LNCaP clone FGC (cell line): ENCODE results near the gene USP17L10.
"Not testable (repeated sequence)": the region's sequence is repeated elsewhere in the genome, so short reads cannot be mapped to it uniquely, and the experiment has no call there.

Experiments
- DNase-seq: peaks from one replicate; pipeline ENCODE4 v3.0.0-alpha.2; 2011; ENCODE audit warnings: low read depth
- H3K4me3 ChIP-seq: 2 replicates; pipeline ENCODE4 v1.5.1; 2011; ENCODE audit warnings: mild to moderate bottlenecking, low read depth, low read length, control low read depth

USP17L10 gene

GRCh38 chr4:9210357-9210756 lies at the start of gene USP17L10:
USP17L10 (plus strand) TSS chr4:9210657; CDS start chr4:9210657, 0 bp downstream.
- H3K4me3 ChIP-seq, DNase-seq: not testable (repeated sequence)

GRCh38 chr4:9165990-9166389 lies 44.5 kb upstream of the USP17L10 start:
- not testable (repeated sequence) for DNase-seq, H3K4me3 ChIP-seq

GRCh38 chr4:9169791-9170459 lies 40.5 kb upstream of the USP17L10 start, which contains the start of gene FAM90A26:
FAM90A26 (plus strand) TSS chr4:9170409; CDS start chr4:9173173, 2,764 bp downstream.
- not testable (repeated sequence) for H3K4me3 ChIP-seq, DNase-seq

- DNase-seq, H3K4me3 ChIP-seq: not testable (repeated sequence)
These were observed 4.2 kb downstream of the USP17L10 start for GRCh38 chr4:9214701-9215100.

GRCh38 chr4:9215105-9215504 lies 4.6 kb downstream of the USP17L10 start, which contains the start of gene USP17L11:
USP17L11 (plus strand) TSS chr4:9215405; CDS start chr4:9215405, 0 bp downstream.
- DNase-seq, H3K4me3 ChIP-seq: not testable (repeated sequence)

GRCh38 chr4:9219852-9220251 lies 9.4 kb downstream of the USP17L10 start, which contains the start of gene USP17L12:
USP17L12 (plus strand) TSS chr4:9220152; CDS start chr4:9220152, 0 bp downstream.
- H3K4me3 ChIP-seq, DNase-seq: not testable (repeated sequence)

GRCh38 chr4:9224596-9224995 lies 14.1 kb downstream of the USP17L10 start, which contains the start of gene USP17L13:
USP17L13 (plus strand) TSS chr4:9224896; CDS start chr4:9224896, 0 bp downstream.
- H3K4me3 ChIP-seq, DNase-seq: not testable (repeated sequence)

GRCh38 chr4:9230249-9230648 lies 19.8 kb downstream of the USP17L10 start:
- H3K4me3 ChIP-seq, DNase-seq: not testable (repeated sequence)

- DNase-seq, H3K4me3 ChIP-seq: not testable (repeated sequence)
These were observed 23.6 kb downstream of the USP17L10 start, which contains the start of gene USP17L15 for GRCh38 chr4:9234085-9234484. USP17L15 (plus strand) TSS chr4:9234385; CDS start chr4:9234385, 0 bp downstream.

- not testable (repeated sequence) for DNase-seq, H3K4me3 ChIP-seq
These were observed 28.0 kb downstream of the USP17L10 start for GRCh38 chr4:9238461-9238860.

GRCh38 chr4:9243579-9243978 lies 33.1 kb downstream of the USP17L10 start, which contains the start of gene USP17L17:
USP17L17 (plus strand) TSS chr4:9243879; CDS start chr4:9243879, 0 bp downstream.
- H3K4me3 ChIP-seq, DNase-seq: not testable (repeated sequence)

- DNase-seq, H3K4me3 ChIP-seq: not testable (repeated sequence)
These were observed 37.7 kb downstream of the USP17L10 start, which contains the start of gene USP17L18 for GRCh38 chr4:9247953-9248680. USP17L18 (plus strand) TSS chr4:9248630; CDS start chr4:9248630, 0 bp downstream.

- DNase-seq, H3K4me3 ChIP-seq: not testable (repeated sequence)
These were observed 42.6 kb downstream of the USP17L10 start, which contains the start of gene USP17L19 for GRCh38 chr4:9253078-9253477. USP17L19 (plus strand) TSS chr4:9253378; CDS start chr4:9253378, 0 bp downstream.

- DNase-seq, H3K4me3 ChIP-seq: not testable (repeated sequence)
These were observed 47.4 kb downstream of the USP17L10 start, which contains the start of gene USP17L20 for GRCh38 chr4:9257824-9258223. USP17L20 (plus strand) TSS chr4:9258124; CDS start chr4:9258124, 0 bp downstream.
